ENCODE data around the gene RAP2C.

- no peak for TF ChIP-seq CTCF (IDR thresholded peaks at IDR 0.05)
- TF ChIP-seq POLR2AphosphoS5 (IDR thresholded peaks at IDR 0.05) = no peak
- no peak for TF ChIP-seq POLR2A (IDR thresholded peaks at IDR 0.05)
These were observed 9.7 kb downstream of the RAP2C start for GRCh38 chrX:132209527-132209926.

Measured in transverse colon (tissue), 4 donors.